Smooth muscle cell of trachea (primary cell): Measurements from ENCODE around the gene LIG1. TPM values are rescaled to one million over a fixed set of nuclear protein-coding genes. Genes with fewer than 3 reads are reported as not detected.

Experiments used
- total RNA-seq: library from RNA; depleted of rRNA; stranded (reverse); fragments of >200 nt; gene quantifications from 2 replicates; pipeline ENCODE4 v1.2.1, GENCODE V29; 2014

Gene LIG1
- 16.2 and 45.7 TPM in 2 replicates for total RNA-seq

GRCh38 chr19:48169939-48170803 is at the start of gene LIG1, which contains the start of gene ZSWIM9:
Gene LIG1 (minus strand): TSS chr19:48170344. CDS start chr19:48165566, 4,778 bp downstream.
Gene ZSWIM9 (plus strand): TSS chr19:48170680. CDS start chr19:48171803, 1,123 bp downstream.

GRCh38 chr19:48110350-48110966 is 59.7 kb downstream of the LIG1 start, which contains the start of gene PLA2G4C:
Gene PLA2G4C (minus strand): TSS chr19:48110817. CDS start chr19:48106529, 4,288 bp downstream.

Other genes starting within 250 kb of the LIG1 start
- not detected in 2 replicates for gene BSPH1, start 178.2 kb downstream of the LIG1 start, total RNA-seq
- not detected in 2 replicates for gene ELSPBP1, start 175.7 kb downstream of the LIG1 start, total RNA-seq
- gene CABP5, start 126.3 kb downstream of the LIG1 start, total RNA-seq: not detected in 2 replicates
- 4.7 and 27.1 TPM in 2 replicates for gene PLA2G4C, start 59.5 kb downstream of the LIG1 start, total RNA-seq
- 4.9 and 6.0 TPM in 2 replicates for gene ZSWIM9, start 336 bp upstream of the LIG1 start, total RNA-seq
- gene CARD8, start 85.6 kb upstream of the LIG1 start, total RNA-seq: 12.9 and 20.4 TPM in 2 replicates
- 0.17 TPM in 1 of 2 replicates, not detected in the other for gene ZNF114, start 99.7 kb upstream of the LIG1 start, total RNA-seq
- gene EMP3, start 155.2 kb upstream of the LIG1 start, total RNA-seq: 186 and 254 TPM in 2 replicates
- 4.1 and 7.9 TPM in 2 replicates for gene TMEM143, start 193.6 kb upstream of the LIG1 start, total RNA-seq
- not detected in 2 replicates for gene SYNGR4, start 194.0 kb upstream of the LIG1 start, total RNA-seq
- gene KDELR1, start 221.2 kb upstream of the LIG1 start, total RNA-seq: 66.0 and 96.4 TPM in 2 replicates
- gene GRIN2D, start 223.3 kb upstream of the LIG1 start, total RNA-seq: 0.33 and 0.58 TPM in 2 replicates